ENCODE data around the gene INMT.

INMT gene

DNA sequence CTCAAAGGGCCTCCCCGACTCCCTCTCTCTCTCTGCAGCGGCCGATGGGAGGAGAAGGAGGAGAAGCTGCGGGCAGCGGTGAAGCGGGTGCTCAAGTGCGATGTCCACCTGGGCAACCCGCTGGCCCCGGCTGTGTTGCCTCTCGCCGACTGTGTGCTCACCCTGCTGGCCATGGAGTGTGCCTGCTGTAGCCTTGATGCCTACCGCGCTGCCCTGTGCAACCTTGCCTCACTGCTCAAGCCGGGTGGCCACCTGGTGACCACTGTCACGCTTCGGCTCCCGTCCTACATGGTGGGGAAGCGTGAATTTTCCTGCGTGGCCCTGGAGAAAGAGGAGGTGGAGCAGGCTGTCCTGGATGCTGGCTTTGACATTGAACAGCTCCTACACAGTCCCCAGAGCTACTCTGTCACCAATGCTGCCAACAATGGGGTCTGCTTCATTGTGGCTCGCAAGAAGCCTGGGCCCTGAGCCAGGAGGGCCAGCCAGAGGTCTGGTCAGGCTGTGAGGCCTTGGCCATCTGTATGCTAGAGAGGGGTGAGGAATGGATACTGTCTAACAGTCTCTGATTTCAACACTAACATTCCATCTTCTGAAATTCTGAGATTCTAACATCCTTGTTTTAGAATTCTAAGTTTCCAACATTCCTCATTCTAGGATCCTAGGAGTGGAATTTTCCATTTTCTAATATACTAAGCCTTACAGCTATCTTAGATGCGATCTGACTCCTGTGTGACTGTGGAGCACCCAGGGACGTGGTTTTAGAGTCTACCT is 3.6 kb downstream of the INMT start:
- FAIRE-seq, result no peak

DNA sequence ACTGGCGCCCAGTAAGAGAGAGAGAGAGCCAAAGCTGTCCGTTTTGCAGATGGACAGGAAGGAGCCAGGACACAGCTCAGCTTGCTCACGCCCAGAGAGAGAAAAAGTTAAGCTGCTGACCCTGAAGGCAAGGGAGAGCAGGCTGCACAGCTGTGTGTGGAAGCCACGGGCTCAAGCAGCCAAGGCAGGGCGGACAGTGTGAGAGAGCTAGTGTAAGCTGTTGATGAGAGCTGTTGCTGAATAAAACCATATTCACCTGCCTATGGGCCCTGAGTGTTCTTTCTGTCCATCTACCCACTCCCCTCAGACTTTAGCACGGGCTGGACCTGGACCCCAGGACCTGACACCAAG is 5.4 kb downstream of the INMT start:
- FAIRE-seq, result no peak

DNA sequence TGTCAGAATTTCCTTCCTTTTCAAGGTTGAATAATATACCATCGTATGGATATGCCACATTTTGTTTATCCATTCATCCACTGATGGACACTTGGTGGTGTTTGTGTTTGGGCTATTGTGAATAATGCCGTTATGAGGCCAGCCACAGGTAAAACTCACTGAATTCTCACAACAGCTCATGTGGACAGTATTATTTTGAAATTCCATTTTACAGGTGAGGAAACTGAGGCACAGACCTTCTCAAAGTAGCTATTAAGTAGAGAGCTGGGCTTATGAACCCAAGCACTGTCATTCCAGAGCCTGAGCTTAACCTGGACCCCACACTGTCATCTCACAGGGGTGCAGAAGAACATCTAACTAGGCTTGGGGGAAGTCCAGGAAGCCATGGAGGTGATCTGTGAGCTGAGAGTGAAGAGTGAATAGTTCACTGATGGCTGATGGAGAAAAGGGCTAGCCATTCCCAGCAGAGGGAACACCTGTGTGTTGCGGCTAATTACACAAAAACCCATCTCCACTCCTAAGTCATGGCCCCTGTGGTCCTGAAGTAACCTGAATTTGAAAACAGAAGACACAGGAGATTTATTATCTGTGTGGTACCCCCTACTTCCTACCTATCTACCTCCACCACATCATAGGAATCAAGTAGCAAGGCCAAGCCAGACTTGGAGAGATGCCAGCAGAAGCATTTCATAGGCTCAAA is 8.7 kb downstream of the INMT start:
- no peak for FAIRE-seq

DNA sequence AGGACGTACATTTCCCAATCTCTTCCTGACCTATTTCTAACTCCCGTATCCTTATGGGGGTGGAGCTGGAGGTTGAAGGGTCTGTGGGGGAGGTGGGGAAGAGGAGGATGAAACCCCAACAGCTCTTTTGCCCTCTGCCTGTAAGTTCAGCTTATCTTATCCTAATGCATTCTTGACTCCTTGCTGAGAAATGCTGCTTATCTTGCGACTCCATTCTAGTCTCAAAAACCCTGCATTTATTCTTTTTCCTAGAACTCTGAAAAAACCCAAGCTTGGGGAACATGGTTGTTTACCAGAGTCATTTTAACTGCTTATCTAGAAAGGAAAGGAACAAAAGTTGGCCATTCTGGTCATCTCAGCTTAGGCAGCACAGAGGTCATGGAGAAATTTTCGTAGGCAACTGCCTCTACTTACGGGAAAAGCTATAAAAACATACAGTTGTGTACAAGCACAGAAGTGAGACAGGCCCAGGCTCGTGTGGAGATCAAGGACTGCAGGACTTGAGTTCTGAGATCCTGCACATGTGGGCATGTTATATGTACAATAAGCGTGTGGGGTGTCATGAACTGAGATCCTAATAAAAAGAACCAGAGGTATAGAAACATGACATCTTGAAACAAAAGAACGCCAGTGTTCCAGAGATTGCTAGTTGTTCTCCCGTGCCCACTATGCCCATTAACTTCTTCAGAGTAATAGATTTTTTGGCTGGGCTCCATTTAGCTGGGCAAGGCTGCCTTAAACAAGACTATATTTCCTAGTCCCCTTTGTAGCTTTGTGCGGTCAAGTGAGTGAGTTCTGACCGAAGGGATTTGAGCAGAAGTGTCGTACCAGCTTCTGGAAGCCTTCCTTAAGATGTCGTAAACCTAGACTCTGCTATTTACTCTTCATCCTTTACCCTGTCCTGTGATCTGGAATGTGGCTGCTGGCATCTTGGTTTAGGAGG is 9.6 kb downstream of the INMT start:
- FAIRE-seq, result no peak

DNA sequence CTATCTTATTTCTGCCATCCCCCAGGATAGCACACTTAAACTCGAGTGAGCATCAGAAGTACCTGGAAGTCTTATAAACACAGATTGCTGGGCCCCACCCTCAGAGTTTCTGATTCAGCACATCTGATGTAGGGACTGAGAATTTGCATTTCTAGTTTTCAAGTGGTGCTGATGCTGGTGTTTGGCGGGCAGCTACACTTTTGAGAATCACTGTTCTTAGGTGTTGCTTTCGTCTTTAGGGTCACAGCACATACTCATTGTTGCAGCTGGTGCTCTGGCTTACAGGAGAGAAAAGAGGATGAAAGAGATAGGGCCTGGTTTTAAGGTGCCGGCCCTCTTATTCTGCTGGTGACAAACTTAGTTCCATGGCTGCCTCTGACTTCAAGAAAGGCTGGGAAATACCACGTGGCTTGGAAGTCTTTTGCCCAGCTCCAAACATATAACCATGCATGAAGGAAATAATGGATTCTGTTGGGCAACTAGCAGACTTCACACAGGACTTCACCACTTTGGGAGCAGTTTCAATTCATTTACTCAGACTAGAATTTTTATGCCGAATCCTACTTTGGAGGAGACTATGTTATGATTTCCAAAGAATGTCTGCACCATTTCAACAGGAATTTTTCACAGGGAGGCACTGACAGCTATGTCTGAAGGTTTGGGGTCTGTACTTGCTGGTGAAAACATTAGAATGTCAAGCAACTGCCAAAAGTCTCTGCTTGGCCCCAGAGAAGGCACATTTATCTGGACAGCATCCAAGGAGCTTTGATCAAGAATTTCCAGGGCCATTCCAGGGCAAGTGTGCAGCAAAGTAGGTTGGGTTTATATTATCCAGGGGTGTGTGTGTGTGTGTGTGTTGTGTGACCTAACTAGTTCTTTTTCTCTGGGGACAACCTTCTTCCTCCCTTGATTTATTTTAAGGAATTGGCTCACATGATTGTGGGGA is 12.4 kb downstream of the INMT start:
- FAIRE-seq, result no peak

DNA sequence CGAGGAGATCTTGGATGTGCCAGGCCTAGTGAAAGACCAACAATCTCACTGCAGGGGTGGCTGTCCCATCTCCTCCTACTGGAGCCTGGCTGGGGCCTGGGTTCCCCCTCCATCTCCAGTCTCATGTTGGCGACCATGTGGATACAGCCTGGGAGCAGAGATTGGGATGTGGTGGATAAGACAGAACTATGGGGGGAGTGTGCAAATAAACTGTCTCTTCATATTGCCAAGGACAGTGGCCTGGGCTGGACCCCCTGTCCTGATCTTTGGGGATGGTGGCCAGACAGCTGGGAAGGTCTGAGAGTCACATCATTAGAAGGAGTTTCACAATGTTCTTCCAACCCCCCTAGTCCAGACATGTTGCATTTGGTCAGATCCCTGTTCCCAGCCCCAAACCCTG is 13.5 kb downstream of the INMT start:
- FAIRE-seq, result no peak

DNA sequence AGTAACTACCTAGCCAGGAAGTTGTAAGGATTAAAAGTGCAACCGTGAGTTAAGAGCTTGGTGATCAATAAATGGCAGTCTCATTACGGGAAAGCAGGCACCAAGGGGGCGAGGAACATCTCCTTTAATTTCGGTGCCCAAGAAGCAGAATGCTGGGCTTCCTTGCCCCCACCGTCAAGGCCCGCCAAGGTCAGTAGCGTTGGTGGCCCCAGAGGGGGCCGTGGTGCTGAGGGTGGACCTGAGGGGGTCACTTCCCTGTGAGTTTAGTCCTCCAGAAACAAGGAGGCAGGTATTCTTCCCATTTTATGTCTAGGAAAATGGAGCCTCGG is 18.9 kb downstream of the INMT start:
- FAIRE-seq, result no peak

DNA sequence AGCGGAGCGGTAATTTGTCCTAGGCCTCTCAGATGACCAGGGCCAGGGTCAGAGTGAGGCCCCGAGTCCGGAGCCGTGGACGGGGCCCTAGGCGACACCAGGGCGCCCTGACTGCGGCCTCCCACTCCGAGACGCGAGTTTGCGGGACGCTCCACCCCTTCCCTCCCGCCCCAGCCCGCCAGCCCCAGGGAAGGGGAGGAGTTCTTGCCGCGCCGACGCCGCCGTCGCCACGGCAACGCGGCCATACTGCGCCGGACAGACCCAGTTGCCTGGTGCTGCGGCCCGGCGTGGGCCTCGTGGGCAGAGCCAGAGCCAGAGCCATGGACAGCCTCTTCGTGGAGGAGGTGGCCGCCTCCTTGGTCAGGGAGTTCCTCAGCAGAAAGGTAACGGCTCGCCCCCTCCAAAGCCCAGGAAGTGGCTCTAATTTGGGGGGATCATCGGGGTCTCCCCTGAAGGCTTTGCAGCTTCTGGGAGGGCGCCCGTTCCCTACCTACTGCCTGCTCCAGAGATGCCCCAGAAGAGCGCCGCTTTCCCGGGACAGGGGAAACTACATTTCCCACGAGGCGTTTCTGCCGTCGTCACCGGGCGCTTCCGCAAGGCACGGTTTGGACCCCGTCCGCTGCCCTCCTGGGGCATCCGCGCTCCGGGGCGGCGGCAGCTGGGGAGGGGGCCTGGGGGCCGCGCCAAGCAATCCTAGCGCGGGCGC is 19.4 kb downstream of the INMT start, which contains the start of gene MINDY4:
MINDY4 (plus strand) TSS at position 244 of the 706 bp plus-strand sequence; CDS start at position 321, 77 bp downstream.
- FAIRE-seq, result no peak

DNA sequence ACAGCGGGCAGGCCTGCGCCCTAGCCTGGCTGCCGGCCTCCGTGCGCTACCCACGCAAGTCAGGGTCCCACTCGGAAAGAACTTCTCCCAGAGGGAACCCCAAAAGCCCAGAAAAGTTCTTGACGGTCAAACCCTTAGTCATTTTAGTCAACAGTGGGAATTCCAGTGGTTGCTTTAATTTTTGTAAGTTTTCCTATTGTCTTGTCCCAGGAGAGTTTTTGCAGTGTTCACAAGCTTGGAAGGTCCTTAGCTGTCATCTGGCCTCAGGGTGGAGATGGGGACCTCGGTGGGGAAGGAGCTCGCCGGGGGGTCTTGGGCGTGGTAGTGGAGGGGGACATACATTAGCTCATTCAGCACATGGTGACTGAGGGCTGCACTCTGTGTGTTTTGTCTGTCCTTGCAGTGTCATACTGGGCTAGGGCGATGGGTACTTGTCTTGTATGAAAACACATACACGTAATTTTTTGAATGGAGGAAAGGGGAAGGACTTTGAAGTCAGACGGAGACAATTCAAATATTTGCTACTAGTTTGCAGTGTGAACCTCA is 20.0 kb downstream of the INMT start:
- FAIRE-seq, result no peak

DNA sequence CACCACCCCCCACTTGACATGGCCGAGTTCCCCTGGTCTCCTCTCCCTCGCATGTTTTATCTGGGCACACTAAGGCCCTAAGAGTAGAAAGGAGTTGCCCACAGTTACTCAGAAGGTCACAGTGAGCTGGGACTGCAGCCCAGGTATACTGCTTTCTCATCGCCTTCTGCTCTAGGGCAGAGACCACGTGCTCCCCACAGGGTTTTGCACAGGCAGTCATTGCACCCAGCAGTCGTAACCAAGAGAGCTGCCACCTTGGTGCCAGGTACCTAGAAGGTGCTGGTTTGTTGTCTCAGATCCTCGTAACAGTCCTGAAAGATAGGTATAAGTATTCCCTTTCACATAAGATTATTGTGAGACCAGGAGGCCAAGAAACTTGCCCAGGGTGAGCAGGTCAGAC is 21.0 kb downstream of the INMT start:
- no peak for FAIRE-seq

DNA sequence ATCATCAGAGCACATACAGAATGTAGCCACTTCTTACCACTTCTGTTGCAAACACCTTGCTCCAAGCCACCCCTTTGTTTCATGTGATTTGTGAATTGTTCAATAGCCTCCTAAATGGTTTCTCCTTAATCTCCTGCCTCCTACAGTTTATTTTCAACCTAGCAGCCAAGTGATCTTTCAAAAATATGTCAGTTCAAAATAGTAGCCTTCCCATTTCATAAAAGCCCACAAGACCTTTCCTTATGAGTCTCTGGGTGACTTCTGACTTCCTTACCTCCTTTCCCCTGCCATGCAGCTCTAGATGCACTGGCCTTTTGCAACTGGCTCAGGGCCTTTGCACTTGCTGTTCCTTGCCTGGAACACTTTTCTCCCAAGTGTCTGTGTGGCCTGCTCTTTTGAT is 24.1 kb downstream of the INMT start:
- no peak for FAIRE-seq

DNA sequence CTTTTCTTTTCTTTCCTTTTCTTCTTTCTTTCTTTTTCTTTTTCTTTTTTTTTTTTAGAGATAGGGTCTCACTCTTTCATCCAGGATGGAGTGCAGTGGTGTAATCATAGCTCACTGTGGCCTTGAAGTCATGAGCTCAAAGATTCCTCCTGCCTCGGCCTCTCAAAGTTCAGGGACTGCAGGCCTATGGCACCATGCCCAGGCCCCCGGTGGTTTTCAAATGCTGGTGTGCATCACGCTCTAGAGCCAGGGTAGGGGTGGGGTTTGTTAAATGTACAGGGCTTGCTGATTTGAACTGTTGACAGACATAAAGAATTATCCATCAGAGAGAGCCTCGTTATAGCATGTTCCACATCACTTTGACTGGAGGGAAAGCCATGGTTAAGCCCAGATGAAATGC is 25.0 kb downstream of the INMT start:
- FAIRE-seq, result no peak

DNA sequence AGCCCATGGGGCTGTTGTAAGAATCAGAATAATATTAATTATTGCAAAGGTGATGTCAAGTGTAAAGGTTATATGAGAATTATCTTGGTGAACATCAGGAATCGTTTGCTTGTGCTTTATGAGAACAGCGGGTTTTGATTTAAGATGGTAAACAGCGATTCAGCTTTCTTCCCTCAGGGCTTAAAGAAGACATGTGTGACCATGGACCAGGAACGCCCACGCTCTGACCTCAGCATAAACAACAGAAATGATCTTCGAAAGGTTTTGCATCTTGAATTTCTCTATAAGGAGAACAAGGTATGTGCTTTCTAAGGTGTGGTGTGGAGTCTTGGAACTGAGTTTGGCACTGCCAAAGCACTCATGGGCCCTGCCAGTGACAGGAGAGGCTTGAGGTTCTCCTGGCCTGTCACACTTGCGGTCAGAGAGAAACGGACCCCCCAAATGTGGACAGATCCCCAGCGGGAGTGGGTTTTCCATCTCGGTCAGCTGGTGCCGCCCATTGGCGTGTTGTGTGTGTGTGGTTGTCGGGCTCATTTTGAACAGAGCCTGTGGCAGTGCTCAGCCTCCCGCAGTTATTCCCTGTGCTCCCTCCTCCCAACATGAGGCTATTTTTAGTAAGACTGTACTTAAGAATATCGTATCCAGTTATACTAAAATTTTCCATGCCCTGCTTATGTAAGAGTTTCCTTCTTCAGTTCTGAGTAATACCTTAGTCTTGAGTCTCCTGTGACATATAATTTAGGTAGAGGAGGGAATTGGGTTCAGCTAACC is 26.5 kb downstream of the INMT start:
- FAIRE-seq, result no peak

DNA sequence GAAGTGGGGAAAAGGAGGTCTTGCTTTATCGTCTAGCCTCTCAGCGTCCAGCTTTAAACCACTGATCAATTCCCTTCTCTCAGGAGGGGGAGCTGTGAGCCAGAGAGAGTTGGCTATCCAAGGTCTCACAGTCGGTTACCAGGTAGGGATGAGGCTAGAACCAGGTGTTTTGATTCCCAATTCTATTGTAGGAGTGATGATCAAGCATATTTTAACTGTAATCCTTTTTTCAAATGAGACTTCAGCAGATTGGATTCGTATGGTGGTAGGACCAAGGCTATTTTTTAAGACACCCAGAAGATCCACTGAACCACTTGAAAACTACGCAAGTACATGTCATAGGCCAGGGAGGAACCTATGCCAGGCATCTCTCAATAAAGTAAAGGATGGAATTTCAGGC is 27.6 kb downstream of the INMT start:
- FAIRE-seq, result no peak

DNA sequence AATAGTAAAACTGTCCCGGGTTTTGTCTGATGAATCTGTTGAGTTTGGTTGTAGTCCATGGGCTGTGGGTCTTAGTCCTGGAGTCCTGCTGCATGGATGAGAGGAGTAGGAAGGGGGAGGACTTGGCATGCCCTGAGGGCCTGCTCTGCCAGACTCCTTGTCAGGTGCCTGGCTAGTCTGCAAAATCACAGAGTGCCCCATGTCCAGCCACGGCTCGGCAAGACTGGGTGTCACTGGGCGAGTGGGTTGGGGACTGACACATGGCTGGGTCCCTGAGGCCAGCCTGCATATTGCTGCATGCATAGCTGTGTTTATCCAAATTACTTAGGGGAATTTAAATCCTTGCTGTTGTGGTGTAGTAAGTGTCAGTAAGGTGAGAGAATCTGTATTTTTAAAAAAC is 29.0 kb downstream of the INMT start:
- no peak for FAIRE-seq

DNA sequence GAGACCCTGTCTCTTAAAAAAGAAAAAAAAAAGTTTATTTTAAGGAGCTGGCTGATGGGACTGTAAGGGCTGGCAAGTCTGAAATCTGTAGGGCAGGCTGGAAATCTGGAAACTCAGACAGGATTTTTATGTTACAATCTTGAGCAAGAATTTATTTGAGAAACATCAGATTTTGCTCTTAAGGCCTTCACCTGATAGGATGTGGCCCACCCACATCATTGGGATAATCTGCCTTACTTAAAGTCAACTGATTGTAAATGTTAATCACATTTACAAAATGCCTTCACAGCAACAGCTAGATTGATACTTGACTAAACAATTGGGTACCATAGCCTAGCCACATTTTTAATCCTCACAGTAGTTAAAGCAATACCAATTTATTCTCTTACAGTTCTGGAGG is 30.8 kb downstream of the INMT start:
- no peak for FAIRE-seq

DNA sequence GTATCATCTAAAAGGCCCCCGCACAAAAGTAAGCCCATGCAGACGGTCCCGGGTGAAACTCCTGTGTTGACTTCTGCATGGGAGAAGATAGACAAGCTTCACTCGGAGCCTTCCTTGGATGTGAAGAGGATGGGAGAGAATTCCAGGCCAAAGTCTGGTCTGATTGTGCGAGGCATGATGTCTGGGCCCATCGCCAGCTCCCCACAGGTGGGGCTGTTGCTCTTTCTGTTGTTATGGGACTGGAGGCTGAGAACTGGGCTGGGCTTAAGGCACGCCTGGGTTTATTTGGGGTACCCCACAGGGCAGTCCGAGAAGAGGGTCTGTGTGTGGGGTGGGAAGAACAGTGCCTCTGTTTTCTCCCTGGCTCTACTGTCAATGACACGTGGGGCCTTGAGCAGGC is 33.9 kb downstream of the INMT start:
- no peak for FAIRE-seq

DNA sequence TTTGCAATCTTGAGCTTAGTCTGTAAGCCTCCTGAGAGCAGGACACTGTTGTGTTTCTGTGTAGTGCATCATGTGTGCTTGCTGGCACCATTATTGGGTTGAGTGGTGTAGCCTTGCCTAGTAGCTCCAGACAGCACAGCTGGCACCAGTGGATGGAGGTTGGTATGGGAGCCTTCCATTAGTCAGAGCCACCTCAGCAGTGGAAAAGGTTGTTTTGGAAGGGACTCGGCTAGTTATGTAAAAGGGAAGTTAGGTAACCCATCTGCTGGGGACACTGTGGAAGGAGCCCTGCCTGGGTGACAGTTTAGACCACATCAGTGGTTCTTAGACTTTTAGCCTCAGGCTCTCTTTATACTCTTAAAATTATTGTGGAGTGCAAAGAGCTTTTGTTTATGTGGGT is 35.6 kb downstream of the INMT start:
- FAIRE-seq, result no peak

DNA sequence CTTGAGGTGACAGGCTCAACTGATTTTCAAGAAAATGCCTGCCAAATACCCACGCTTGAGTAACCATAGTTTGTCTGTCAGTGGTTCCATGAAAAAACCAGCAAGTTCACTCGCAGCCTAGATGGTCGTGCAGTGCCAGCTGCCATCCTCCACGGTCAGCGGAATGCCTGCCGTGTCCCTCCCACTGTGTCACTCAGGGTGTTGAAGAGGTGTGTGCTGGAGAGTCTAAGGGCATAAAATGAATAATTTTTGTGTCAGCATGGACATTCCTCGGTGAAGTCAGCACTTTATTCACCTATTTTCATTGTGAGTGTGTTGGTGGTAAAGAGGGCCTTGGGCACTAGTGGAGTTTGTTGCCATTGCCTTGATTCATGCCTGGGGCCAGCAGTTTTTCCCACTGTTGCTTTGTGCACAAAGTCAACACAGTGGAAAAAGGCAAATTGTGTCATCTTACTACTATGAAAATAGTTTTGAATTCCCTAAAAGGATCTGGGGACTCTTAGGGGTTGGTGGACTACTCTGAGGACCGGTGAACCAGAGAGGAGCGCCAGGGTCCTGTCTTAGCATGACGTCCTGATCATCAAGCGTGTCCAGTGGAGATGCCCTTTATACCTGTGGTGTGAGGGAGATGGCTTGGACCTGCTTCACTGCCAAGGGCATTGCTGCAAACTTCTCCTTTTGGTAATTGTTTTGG is 36.9 kb downstream of the INMT start:
- FAIRE-seq, result no peak

DNA sequence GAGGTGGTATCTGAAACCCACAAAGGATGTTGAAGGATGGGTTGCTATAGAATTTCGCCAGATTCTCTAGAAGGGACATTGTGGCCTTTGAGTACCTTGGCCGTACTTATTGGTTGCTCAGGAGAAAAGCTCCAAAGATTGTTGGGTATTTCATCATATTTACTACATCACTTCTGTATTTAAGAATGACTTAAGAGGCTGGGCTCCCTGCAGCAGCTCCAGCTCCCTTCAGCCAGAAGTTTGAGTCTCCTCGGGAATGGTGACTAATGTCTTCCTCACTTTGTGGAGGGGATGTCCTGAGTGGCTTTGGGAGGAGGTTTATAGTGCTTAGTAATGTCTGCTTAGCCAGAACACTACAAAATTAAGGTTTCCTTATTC is 37.4 kb downstream of the INMT start:
- FAIRE-seq, result no peak

Data from G401.6 (cell line).